ENCODE data around the gene IFNE. TPM values are rescaled to one million over a fixed set of nuclear protein-coding genes. Genes with fewer than 3 reads are reported as not detected.

Gene IFNE
- total RNA-seq, 3 donors from 2014 or later = 0.33 to 1.0 TPM; not detected in 1

DNA sequence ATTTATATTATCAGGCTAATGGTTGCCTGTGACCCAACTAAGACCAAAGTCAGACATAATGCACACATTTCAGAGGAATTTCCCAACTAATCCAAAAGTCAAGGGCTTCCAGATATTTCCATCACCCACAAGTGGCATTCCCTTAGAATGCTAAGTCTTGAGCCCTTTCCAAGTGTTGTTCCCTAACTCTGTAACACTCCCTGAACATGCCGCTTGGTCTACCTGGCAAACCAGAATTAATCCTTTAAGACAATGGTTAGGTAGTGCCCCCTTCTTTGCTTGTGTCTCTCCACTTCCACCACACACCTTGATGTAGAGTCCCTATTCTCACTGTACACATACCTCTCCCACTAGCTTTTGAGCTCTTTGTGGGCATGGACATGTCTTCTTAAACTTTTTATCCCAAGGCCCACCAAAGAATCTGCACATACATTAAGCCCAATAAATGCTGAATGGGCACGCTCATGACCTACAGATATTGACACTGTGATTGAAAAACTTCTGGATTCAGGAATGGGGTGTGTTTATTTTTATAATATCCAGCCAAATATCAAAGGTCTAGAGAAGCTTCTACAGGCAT, 37.8 kb upstream of the IFNE start:
- Histone ChIP-seq H3K4me3 (no peak overlapping the region), H3K9me3 (no peaks in the 10 kb centered on the region), H3K36me3 (no peaks in the 10 kb centered on the region), H3K4me1 (no peaks in the 10 kb centered on the region), H3K27ac (no peak overlapping the region), H3K27me3 (no peaks in the 10 kb centered on the region)
- TF ChIP-seq POLR2A (IDR thresholded peaks at IDR 0.05) (no peak), POLR2AphosphoS5 (IDR thresholded peaks at IDR 0.05) (no peak), CTCF (IDR thresholded peaks at IDR 0.05) (no peak)
- DNase-seq (ENCODE audit: low spot score in 2 of 2) = no peak
- intact Hi-C loops (cut with DNase I; ENCODE audit: low total_unique reads) = no loop called here

DNA sequence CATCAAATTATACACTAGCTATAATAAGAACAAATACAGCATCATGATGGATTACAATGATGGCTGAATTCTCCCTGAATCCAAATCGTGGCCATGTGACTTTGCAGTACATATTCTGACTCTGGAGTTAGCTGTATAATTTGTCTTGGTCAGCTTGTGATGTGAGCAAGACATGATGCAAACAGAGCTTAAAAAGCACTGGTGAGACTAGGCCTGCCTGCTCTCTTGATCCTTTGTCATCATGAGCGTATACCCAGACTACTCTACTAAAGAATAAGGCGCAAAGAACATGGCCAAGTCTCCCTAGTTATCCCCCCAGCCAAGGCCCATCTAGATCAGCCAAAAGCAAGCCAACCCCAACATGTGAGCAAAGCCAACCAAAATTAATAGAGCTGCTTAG, 34.7 kb upstream of the IFNE start:
- H3K27ac ChIP-seq = no peak overlapping the region
- H3K4me3 ChIP-seq = no peak overlapping the region
- intact Hi-C loops (cut with DNase I; ENCODE audit: low total_unique reads) = no loop called here
- H3K4me1 ChIP-seq = no peaks in the 10 kb centered on the region
- TF ChIP-seq POLR2AphosphoS5 (IDR thresholded peaks at IDR 0.05) (no peak), POLR2A (IDR thresholded peaks at IDR 0.05) (no peak), CTCF (IDR thresholded peaks at IDR 0.05) (no peak)
- H3K9me3 ChIP-seq = no peaks in the 10 kb centered on the region
- no peaks in the 10 kb centered on the region for H3K36me3 ChIP-seq
- no peaks in the 10 kb centered on the region for H3K27me3 ChIP-seq
- DNase-seq (ENCODE audit: low spot score in 2 of 2) = no peak

DNA sequence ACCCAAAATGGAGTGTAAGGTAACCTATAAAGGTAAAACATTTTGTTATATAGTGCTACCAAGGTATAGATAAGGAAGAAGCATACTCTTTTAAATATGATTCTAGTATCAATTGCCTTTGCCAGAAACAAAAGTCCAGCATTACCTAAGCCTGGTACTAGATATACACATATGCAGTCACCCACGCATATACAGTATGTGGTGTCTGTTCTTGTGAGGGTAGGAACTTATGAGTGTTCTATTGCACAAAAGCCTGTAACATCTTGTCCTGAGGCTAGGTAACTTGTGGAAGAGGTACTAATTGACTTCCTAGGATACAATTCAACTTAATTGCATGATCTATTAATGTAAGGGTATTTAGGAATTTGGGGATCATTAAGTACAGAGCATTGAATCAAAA, 31.3 kb upstream of the IFNE start:
- no peaks in the 10 kb centered on the region for H3K36me3 ChIP-seq
- no peaks in the 10 kb centered on the region for H3K9me3 ChIP-seq
- TF ChIP-seq CTCF (IDR thresholded peaks at IDR 0.05) = no peak
- TF ChIP-seq POLR2AphosphoS5 (IDR thresholded peaks at IDR 0.05) = no peak
- TF ChIP-seq POLR2A (IDR thresholded peaks at IDR 0.05) = no peak
- intact Hi-C loops (cut with DNase I; ENCODE audit: low total_unique reads) = no loop called here
- no peak overlapping the region for H3K27ac ChIP-seq
- H3K4me3 ChIP-seq = no peak overlapping the region
- H3K4me1 ChIP-seq = no peaks in the 10 kb centered on the region
- no peaks in the 10 kb centered on the region for H3K27me3 ChIP-seq
- DNase-seq (ENCODE audit: low spot score in 2 of 2) = no peak

DNA sequence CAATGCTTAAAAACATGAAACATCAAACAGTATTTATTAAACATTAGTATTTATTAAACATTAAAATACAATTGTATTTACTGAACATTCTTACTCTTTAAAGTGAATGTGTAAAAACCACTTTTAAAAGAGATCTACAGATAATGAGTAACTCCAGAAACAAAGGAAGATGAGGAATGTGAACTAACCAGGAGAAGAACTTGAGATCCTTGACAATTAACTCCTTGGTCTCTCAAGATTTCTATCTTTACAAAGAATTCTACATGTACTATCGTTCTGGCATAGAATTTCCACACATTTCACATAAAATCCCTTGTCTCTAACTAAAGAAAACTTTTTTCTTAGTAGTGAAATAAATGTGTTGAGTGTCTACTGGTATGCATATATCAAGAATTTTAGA, 28.7 kb upstream of the IFNE start:
- DNase-seq (ENCODE audit: low spot score in 2 of 2) = no peak
- Histone ChIP-seq H3K9me3 (no peaks in the 10 kb centered on the region), H3K27me3 (no peaks in the 10 kb centered on the region), H3K4me3 (no peak overlapping the region), H3K36me3 (no peaks in the 10 kb centered on the region), H3K27ac (no peak overlapping the region), H3K4me1 (no peaks in the 10 kb centered on the region)
- TF ChIP-seq CTCF (IDR thresholded peaks at IDR 0.05) (no peak), POLR2A (IDR thresholded peaks at IDR 0.05) (no peak)
- intact Hi-C loops (cut with DNase I; ENCODE audit: low total_unique reads) = no loop called here

- no peak for DNase-seq (ENCODE audit: low spot score in 2 of 2)
- Histone ChIP-seq H3K4me1 (no peaks in the 10 kb centered on the region), H3K27me3 (no peaks in the 10 kb centered on the region), H3K4me3 (no peak overlapping the region), H3K9me3 (no peaks in the 10 kb centered on the region), H3K36me3 (no peaks in the 10 kb centered on the region), H3K27ac (no peak overlapping the region)
- intact Hi-C loops (cut with DNase I; ENCODE audit: low total_unique reads) = no loop called here
- TF ChIP-seq POLR2A (IDR thresholded peaks at IDR 0.05) (no peak), POLR2AphosphoS5 (IDR thresholded peaks at IDR 0.05) (no peak), CTCF (IDR thresholded peaks at IDR 0.05) (no peak)
Observed at GRCh38 chr9:21507483-21507790, 25.3 kb upstream of the IFNE start.
